Measurements from ENCODE around the gene SEMA3A. TPM values are rescaled to one million over a fixed set of nuclear protein-coding genes. Genes with fewer than 3 reads are reported as not detected.

Gene SEMA3A
- total RNA-seq, 4 donors from 2014 or later: 2.9 to 42.5 (median 25.7) TPM

- TF ChIP-seq, protein P1, sequence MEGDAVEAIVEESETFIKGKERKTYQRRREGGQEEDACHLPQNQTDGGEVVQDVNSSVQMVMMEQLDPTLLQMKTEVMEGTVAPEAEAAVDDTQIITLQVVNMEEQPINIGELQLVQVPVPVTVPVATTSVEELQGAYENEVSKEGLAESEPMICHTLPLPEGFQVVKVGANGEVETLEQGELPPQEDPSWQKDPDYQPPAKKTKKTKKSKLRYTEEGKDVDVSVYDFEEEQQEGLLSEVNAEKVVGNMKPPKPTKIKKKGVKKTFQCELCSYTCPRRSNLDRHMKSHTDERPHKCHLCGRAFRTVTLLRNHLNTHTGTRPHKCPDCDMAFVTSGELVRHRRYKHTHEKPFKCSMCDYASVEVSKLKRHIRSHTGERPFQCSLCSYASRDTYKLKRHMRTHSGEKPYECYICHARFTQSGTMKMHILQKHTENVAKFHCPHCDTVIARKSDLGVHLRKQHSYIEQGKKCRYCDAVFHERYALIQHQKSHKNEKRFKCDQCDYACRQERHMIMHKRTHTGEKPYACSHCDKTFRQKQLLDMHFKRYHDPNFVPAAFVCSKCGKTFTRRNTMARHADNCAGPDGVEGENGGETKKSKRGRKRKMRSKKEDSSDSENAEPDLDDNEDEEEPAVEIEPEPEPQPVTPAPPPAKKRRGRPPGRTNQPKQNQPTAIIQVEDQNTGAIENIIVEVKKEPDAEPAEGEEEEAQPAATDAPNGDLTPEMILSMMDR (IDR thresholded peaks at IDR 0.05; ENCODE audit: low read depth): no peak
Observed at GRCh38 chr7:84175461-84175860, 19.1 kb downstream of the SEMA3A start.

GRCh38 chr7:84170646-84171045 is 23.9 kb downstream of the SEMA3A start:
- TF ChIP-seq, protein P1 (IDR thresholded peaks at IDR 0.05; ENCODE audit: low read depth): no peak

DNA sequence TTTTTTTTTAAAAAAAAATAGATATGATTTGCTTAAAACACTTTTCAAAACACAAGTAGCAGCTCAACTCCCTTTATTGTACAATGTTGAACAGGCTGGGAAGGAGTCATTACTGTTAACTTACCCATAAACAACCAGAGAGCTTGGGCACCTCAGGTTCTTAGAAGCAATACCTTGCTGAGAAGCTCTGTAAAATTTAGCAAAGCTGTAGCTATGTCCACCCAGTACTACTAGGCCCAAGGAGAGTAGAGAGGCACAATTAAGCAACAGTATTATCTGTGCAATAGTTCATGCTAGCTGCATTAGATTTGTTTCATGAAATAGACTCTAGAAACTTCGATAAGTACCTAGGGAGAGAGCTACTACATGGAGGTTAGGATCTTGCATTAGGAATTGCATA is 32.0 kb downstream of the SEMA3A start:
- TF ChIP-seq, protein P1 (IDR thresholded peaks at IDR 0.05; ENCODE audit: low read depth): no peak

GRCh38 chr7:84162125-84162524 is 32.5 kb downstream of the SEMA3A start:
- TF ChIP-seq, protein P1 (IDR thresholded peaks at IDR 0.05; ENCODE audit: low read depth): no peak

DNA sequence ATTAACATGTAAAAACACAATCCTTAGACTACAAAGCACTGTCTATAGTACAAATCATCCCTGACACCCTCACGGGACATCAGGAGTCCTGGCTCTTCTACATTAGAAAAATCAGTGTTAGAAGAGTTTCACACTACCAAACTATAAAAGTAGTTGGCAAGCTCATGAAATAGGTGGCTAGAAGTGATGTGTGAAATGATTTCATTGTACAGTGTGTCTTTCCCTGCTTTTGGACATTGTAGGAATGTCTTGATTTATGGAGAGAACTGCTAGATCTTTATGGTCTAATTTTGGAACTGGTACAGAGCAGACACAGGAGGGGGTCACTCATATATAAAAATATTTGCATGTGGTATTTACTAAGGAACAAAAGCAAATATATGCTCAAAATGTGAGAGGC is 33.2 kb downstream of the SEMA3A start:
- TF ChIP-seq, protein P1 (IDR thresholded peaks at IDR 0.05; ENCODE audit: low read depth): no peak

- TF ChIP-seq, protein P1 (IDR thresholded peaks at IDR 0.05; ENCODE audit: low read depth): no peak
Observed at GRCh38 chr7:84159435-84159834, 35.2 kb downstream of the SEMA3A start.

GRCh38 chr7:84157171-84157570 is 37.4 kb downstream of the SEMA3A start:
- TF ChIP-seq, protein P1 (IDR thresholded peaks at IDR 0.05; ENCODE audit: low read depth): no peak
